Measurements from ENCODE around the gene FNDC3B. TPM values are rescaled to one million over a fixed set of nuclear protein-coding genes. Genes with fewer than 3 reads are reported as not detected.

Gene FNDC3B
- total and polyA plus RNA-seq, 2 of the 8 experiments (the other 6 are each of a cell fraction or from before 2014, with no cell fraction given), result 14.1 to 44.4 TPM

DNA sequence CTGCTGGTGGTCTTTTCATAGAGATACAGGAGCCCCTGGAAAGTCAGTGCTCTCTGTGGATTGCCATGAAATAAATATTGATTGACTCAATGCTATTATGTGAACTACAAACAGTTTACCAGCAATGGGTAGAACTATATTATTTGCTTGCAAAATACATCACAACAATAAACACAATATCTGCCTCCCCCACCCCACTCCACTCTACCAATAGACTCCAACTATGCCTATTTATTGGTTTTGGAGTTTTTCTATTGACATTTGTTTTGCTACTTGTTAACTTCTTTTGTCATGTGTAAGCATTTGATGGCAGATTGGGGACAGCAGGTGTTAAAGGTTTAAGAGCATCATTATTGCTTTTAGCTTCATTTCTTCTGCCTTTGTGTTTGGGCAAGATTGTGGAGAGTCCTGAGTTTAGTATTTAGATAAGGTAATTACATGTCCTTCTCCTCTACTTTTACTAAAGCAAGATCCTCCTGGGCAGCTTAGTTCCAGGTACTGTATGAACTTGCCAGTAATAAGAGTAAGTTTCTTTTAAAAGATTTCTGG, 8.3 kb downstream of the FNDC3B start:
- Histone ChIP-seq H2BK5ac (ENCODE audit: low read depth, low read length) (no peak overlapping the region), H3K23ac (ENCODE audit: insufficient read length) (no peak overlapping the region), H3K4ac (replicated peaks; ENCODE audit: insufficient read length, low read depth, low read length) (no peak overlapping the region), H3K18ac (ENCODE audit: extremely low read depth, low read length) (no peak overlapping the region), H3K23me2 (ENCODE audit: low read depth, low read length) (0 out of 2 replicates have a peak, but pooled peaks cover 2% of the 10 kb centered on the region), H4K91ac (replicated peaks; ENCODE audit: insufficient read length, low read length) (no peak overlapping the region), H2AK5ac (ENCODE audit: low read depth, low read length) (no peak overlapping the region), H4K5ac (ENCODE audit: insufficient read length, low read depth, low read length) (no peak overlapping the region), H3K4me2 (ENCODE audit: insufficient read depth in 1 of 2, low read depth in 2 of 2, low read length in 2 of 2) (no peak overlapping the region), H2AFZ (ENCODE audit: low read length) (no peak overlapping the region), H2BK20ac (ENCODE audit: low read length) (no peak overlapping the region), H3K9ac (replicated peaks in 1 of 4; ENCODE audit: extremely low read depth in 1 of 4, low read depth in 3 of 4, low read length in 3 of 4) (no peak overlapping the region), H3K4me3 (ENCODE audit: extremely low read depth in 1 of 4, insufficient read depth in 2 of 4, low read depth in 3 of 4, low read length in 4 of 4) (no peak overlapping the region), H2BK12ac (ENCODE audit: low read depth, low read length) (no peak overlapping the region), H3K56ac (replicated peaks; ENCODE audit: insufficient read length, low read depth, low read length) (no peak overlapping the region), H3K27ac (ENCODE audit: low read depth, low read length) (no peak overlapping the region), H2BK15ac (ENCODE audit: low read length) (no peak overlapping the region), H3K36me3 (ENCODE audit: control insufficient read depth in 2 of 4, insufficient read depth in 4 of 4, low read length in 3 of 4) (peaks cover 0 to 6% (median 1%) of the 10 kb centered on the region in 4 experiments; a peak in 2 of 8 replicates), H2BK120ac (replicated peaks; ENCODE audit: low read depth, low read length) (no peak overlapping the region), H3K9me3 (ENCODE audit: insufficient read depth in 2 of 2, low read depth in 1 of 2, low read length in 1 of 2) (no peaks in the 10 kb centered on the region), H4K20me1 (replicated peaks in 1 of 2; ENCODE audit: control insufficient read depth in 1 of 2, insufficient read depth in 2 of 2, low read length in 2 of 2) (peaks cover 5% of the 10 kb centered on the region in 2 experiments), H3K14ac (ENCODE audit: insufficient read length) (no peak overlapping the region), H3K79me1 (ENCODE audit: low read depth, low read length) (peaks cover 3% of the 10 kb centered on the region; the same call in 1 of the 2 replicates), H4K8ac (ENCODE audit: extremely low read depth, insufficient read depth, low read length) (no peak overlapping the region), H3K79me2 (ENCODE audit: control insufficient read depth in 1 of 2, insufficient read depth in 2 of 2, low read length in 2 of 2) (peaks cover 8 to 97% of the 10 kb centered on the region in 2 experiments), H3K4me1 (replicated peaks in 1 of 4; ENCODE audit: control insufficient read depth in 3 of 4, insufficient read depth in 4 of 4, low read length in 3 of 4) (peaks cover 0 to 5% (median 3%) of the 10 kb centered on the region in 4 experiments; a peak in 3 of 7 replicates), H3K27me3 (replicated peaks in 1 of 4; ENCODE audit: control insufficient read depth in 3 of 4, extremely low read depth in 1 of 4, insufficient read depth in 3 of 4, low read length in 3 of 4) (no peaks in the 10 kb centered on the region)
- TF ChIP-seq CBX5 (IDR thresholded peaks at IDR 0.05; ENCODE audit: low read depth, low read length), result no peak
- no peak for TF ChIP-seq ATF2 (IDR thresholded peaks at IDR 0.05; ENCODE audit: low read length)
- TF ChIP-seq RBBP5 (IDR thresholded peaks at IDR 0.05; ENCODE audit: borderline replicate concordance, low read depth, low read length), result no peak
- TF ChIP-seq NRF1 (IDR thresholded peaks at IDR 0.05; ENCODE audit: low read depth, low read length), result no peak
- no peak for TF ChIP-seq HDAC6 (IDR thresholded peaks at IDR 0.05; ENCODE audit: low read depth, low read length)
- TF ChIP-seq, protein P1, sequence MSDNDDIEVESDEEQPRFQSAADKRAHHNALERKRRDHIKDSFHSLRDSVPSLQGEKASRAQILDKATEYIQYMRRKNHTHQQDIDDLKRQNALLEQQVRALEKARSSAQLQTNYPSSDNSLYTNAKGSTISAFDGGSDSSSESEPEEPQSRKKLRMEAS (IDR thresholded peaks at IDR 0.05), result no peak
- FAIRE-seq (no peak), DNase-seq (ENCODE audit: low read depth in 1 of 2, low spot score in 2 of 2) (no peak)
- POLR2A ChIA-PET (ENCODE audit: partially characterized antibody), result no interaction called here
- CTCF ChIA-PET (ENCODE audit: partially characterized antibody), result no interaction called here
